Bronchial epithelial cell (primary cell): ENCODE data around the gene FSTL4. TPM values are rescaled to one million over a fixed set of nuclear protein-coding genes. Genes with fewer than 3 reads are reported as not detected.

Experiments
- DNase-seq: peaks from one replicate; pipeline ENCODE4 v3.0.0-alpha.2; 2010; ENCODE audit warnings: low read depth
- FAIRE-seq: peaks from 2 replicates; lab custom pipeline; 2011; peaks lifted over from hg19 to GRCh38; lab: Jason Lieb, UNC
- H3K27me3 ChIP-seq: 2 replicates; pipeline ENCODE4 v1.5.1; 2011; ENCODE audit warnings: low read length; ENCODE audit not compliant: control insufficient read depth, insufficient read depth
- H3K36me3 ChIP-seq: 2 replicates; pipeline ENCODE4 v1.5.1; 2011; ENCODE audit warnings: low read length; ENCODE audit not compliant: control insufficient read depth, insufficient read depth
- H3K4me3 ChIP-seq: 2 replicates; pipeline ENCODE4 v1.5.1; 2011; ENCODE audit warnings: mild to moderate bottlenecking, low read depth, low read length, control low read depth
- CTCF ChIP-seq: IDR thresholded peaks from 2 replicates; pipeline ENCODE4 v1.5.1; 2011; ENCODE audit warnings: mild to moderate bottlenecking, moderate library complexity, low read length, control low read depth, inconsistent platforms; ENCODE audit not compliant: insufficient read depth, severe bottlenecking
- total RNA-seq: library from RNA; depleted of rRNA; stranded (reverse); fragments of >200 nt; gene quantifications from 2 replicates; pipeline ENCODE4 v1.2.1, GENCODE V29; 2014

Gene FSTL4
- total RNA-seq, 1 donor from 2014 or later: not detected

GRCh38 chr5:133433641-133434040 lies 178.7 kb downstream of the FSTL4 start:
- FAIRE-seq (no peak), DNase-seq (no peak)
- no peaks in the 10 kb centered on the region for H3K36me3 ChIP-seq
- no peak for TF ChIP-seq CTCF
- no peaks in the 10 kb centered on the region for H3K27me3 ChIP-seq
- H3K4me3 ChIP-seq: no peak overlapping the region

GRCh38 chr5:133432956-133433532 lies 179.3 kb downstream of the FSTL4 start:
- H3K4me3 ChIP-seq: no peak overlapping the region
- peaks cover 2% of the 10 kb centered on the region for H3K27me3 ChIP-seq
- no peaks in the 10 kb centered on the region for H3K36me3 ChIP-seq
- no peak for TF ChIP-seq CTCF
- no peak for FAIRE-seq
- no peak for DNase-seq

- TF ChIP-seq CTCF: no peak
- Histone ChIP-seq H3K4me3 (no peak overlapping the region), H3K27me3 (peaks cover 2% of the 10 kb centered on the region), H3K36me3 (no peaks in the 10 kb centered on the region)
- FAIRE-seq: peak; percentile 55
- DNase-seq: no peak
Observed at GRCh38 chr5:133431326-133431865, 180.9 kb downstream of the FSTL4 start.

- no peak for TF ChIP-seq CTCF
- FAIRE-seq (no peak), DNase-seq (no peak)
- H3K27me3 ChIP-seq: peaks cover 2% of the 10 kb centered on the region
- H3K36me3 ChIP-seq: no peaks in the 10 kb centered on the region
- H3K4me3 ChIP-seq: no peak overlapping the region
Observed at GRCh38 chr5:133430095-133430494, 182.2 kb downstream of the FSTL4 start.

- no peak for FAIRE-seq
- no peaks in the 10 kb centered on the region for H3K36me3 ChIP-seq
- DNase-seq: no peak
- peaks cover 2% of the 10 kb centered on the region for H3K27me3 ChIP-seq
- H3K4me3 ChIP-seq: no peak overlapping the region
- no peak for TF ChIP-seq CTCF
Observed at GRCh38 chr5:133429046-133429445, 183.3 kb downstream of the FSTL4 start.
